Measurements from ENCODE around the gene PTBP3. TPM values are rescaled to one million over a fixed set of nuclear protein-coding genes. Genes with fewer than 3 reads are reported as not detected.
"Not testable (repeated sequence)": the region's sequence is repeated elsewhere in the genome, so short reads cannot be mapped to it uniquely, and the experiment has no call there.

The PTBP3 gene
- total RNA-seq, 1 experiment from 2014 or later = 23.2 TPM

DNA sequence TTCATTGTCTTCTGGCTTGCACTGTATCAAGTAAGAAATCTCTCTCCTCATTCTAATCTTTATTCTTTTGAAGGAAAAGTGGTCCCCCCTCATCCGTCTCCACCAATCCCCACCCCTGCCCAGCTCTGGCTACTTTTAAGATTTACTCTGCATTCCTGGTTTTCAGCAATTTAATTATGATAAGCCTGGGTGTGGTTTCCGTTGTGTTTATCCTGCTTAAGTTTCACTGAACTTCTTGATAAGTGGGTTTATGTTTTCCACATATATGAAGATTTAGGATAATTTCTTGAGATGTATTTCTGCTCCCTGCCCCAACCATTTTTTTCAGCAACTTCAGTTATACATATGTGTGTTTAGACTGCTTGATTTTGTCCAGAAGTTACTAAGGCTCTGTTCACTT, 46.5 kb downstream of the PTBP3 start:
- POLR2A ChIA-PET (ENCODE audit: unreplicated experiment) = no interaction called here
- Histone ChIP-seq H3K27me3 (ENCODE audit: low read length) (no peaks in the 10 kb centered on the region), H4K20me1 (ENCODE audit: low read length) (no peaks in the 10 kb centered on the region), H3K4me2 (ENCODE audit: low read length) (no peak overlapping the region), H3K4me3 (ENCODE audit: low read length) (no peak overlapping the region), H3K9ac (ENCODE audit: low read length) (no peak overlapping the region), H3K4me1 (ENCODE audit: insufficient read depth, low read length) (no peaks in the 10 kb centered on the region), H3F3A (ENCODE audit: low read length, unreplicated experiment) (no peaks in the 10 kb centered on the region), H3K27ac (ENCODE audit: low read length) (no peak overlapping the region), H3K9me2 (replicated peaks; ENCODE audit: low read length) (no peaks in the 10 kb centered on the region), H3K79me2 (ENCODE audit: low read length) (peaks cover 18% of the 10 kb centered on the region), H2AFZ (ENCODE audit: low read length) (no peak overlapping the region), H3K36me3 (ENCODE audit: low read depth, low read length) (peaks cover 24% of the 10 kb centered on the region), H3K9me3 (ENCODE audit: low read length) (no peaks in the 10 kb centered on the region)
- DNase-seq = no peak
- CTCF ChIA-PET = no interaction called here
- intact Hi-C loops (cut with micrococcal nuclease) = no loop called here
- ATAC-seq = no peak
- TF ChIP-seq EZH2 (IDR thresholded peaks at IDR 0.05; ENCODE audit: low read length, unreplicated experiment) (no peak), EZH2phosphoT487 (IDR thresholded peaks at IDR 0.05; ENCODE audit: borderline replicate concordance, low read length) (no peak)
- TF ChIP-seq, protein P1, sequence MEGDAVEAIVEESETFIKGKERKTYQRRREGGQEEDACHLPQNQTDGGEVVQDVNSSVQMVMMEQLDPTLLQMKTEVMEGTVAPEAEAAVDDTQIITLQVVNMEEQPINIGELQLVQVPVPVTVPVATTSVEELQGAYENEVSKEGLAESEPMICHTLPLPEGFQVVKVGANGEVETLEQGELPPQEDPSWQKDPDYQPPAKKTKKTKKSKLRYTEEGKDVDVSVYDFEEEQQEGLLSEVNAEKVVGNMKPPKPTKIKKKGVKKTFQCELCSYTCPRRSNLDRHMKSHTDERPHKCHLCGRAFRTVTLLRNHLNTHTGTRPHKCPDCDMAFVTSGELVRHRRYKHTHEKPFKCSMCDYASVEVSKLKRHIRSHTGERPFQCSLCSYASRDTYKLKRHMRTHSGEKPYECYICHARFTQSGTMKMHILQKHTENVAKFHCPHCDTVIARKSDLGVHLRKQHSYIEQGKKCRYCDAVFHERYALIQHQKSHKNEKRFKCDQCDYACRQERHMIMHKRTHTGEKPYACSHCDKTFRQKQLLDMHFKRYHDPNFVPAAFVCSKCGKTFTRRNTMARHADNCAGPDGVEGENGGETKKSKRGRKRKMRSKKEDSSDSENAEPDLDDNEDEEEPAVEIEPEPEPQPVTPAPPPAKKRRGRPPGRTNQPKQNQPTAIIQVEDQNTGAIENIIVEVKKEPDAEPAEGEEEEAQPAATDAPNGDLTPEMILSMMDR (conservative IDR thresholded peaks at IDR 0.05; ENCODE audit: low read depth, low read length) = no peak
- no TSS peak for BruUV-seq (replicated peaks)

DNA sequence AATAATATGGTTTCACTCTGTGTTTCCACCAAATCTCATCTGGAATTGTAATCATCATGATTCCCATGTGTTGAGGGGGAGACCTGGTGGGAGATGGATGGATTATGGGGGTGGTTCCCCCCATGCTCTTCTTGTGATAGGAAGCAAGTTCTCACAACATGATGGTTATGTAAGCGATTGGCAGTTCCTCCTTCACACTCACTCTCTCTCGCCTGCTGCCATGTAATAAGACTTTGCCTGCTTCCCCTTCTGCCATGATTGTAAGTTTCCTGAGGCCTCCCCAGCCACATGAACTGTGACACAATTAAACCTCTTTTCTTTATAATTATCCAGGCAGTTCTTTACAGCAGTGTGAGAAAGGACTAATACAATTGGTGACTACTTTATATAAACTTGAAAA, 48.4 kb downstream of the PTBP3 start:
- Histone ChIP-seq H3K79me2 (ENCODE audit: low read length) (0 out of 2 replicates have a peak, but pooled peaks cover 20% of the 10 kb centered on the region), H3K36me3 (ENCODE audit: low read depth, low read length) (peaks cover 24% of the 10 kb centered on the region)
- no peak for DNase-seq

DNA sequence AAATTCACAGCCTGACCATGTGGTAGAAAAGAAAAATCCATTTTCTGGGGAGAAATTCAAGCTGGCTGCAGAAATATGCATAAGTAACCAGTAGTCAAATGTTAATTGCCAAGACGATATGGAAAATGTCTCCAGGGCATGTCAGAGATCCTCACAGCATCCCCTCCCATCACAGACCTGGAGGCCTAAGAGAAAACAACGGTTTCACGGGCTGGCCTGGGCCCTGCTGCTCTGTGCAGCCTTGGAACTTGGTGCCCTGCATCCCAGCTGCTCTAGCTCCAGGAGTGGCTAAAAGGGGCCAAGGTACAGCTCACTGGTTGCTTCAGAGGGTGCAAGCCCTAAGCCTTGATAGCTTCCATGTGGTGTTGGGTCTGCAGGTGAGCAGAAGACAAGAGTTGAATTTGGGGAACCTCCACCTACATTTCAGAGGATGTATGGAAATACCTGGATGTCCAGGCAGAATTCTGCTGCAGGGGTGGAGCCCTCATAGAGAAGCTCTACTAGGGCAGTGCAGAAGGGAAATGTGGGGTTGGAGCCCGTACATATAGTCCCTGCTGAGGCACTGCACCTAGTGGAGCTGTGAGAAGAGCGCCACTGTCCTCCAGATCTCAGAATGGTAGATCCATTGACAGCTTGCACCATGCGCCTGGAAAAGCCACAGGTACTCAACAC, 49.7 kb downstream of the PTBP3 start:
- no peak overlapping the region for H3K4me3 ChIP-seq (ENCODE audit: low read length)
- intact Hi-C loops (cut with micrococcal nuclease) = no loop called here
- no peaks in the 10 kb centered on the region for H3F3A ChIP-seq (ENCODE audit: low read length, unreplicated experiment)
- no peak overlapping the region for H3K4me2 ChIP-seq (ENCODE audit: low read length)
- no peaks in the 10 kb centered on the region for H3K9me3 ChIP-seq (ENCODE audit: low read length)
- no peaks in the 10 kb centered on the region for H3K9me2 ChIP-seq (replicated peaks; ENCODE audit: low read length)
- POLR2A ChIA-PET (ENCODE audit: unreplicated experiment) = no interaction called here
- 0 out of 2 replicates have a peak, but pooled peaks cover 29% of the 10 kb centered on the region for H3K79me2 ChIP-seq (ENCODE audit: low read length)
- H3K9ac ChIP-seq (ENCODE audit: low read length) = no peak overlapping the region
- H3K36me3 ChIP-seq (ENCODE audit: low read depth, low read length) = peaks cover 24% of the 10 kb centered on the region
- CTCF ChIA-PET = no interaction called here
- H3K27me3 ChIP-seq (ENCODE audit: low read length) = no peaks in the 10 kb centered on the region
- no peak overlapping the region for H2AFZ ChIP-seq (ENCODE audit: low read length)
- H4K20me1 ChIP-seq (ENCODE audit: low read length) = no peaks in the 10 kb centered on the region
- TF ChIP-seq, protein P1 (conservative IDR thresholded peaks at IDR 0.05; ENCODE audit: low read depth, low read length) = no peak
- TF ChIP-seq EZH2phosphoT487 (IDR thresholded peaks at IDR 0.05; ENCODE audit: borderline replicate concordance, low read length) (no peak), EZH2 (IDR thresholded peaks at IDR 0.05; ENCODE audit: low read length, unreplicated experiment) (no peak)
- DNase-seq (no peak), ATAC-seq (no peak)
- no TSS peak for BruUV-seq (replicated peaks)
- no peaks in the 10 kb centered on the region for H3K4me1 ChIP-seq (ENCODE audit: insufficient read depth, low read length)
- no peak overlapping the region for H3K27ac ChIP-seq (ENCODE audit: low read length)

More for the DNA sequence above, 48.4 kb downstream of the PTBP3 start:
- Histone ChIP-seq H4K20me1 (ENCODE audit: low read length) (no peaks in the 10 kb centered on the region), H3K9me3 (ENCODE audit: low read length) (no peaks in the 10 kb centered on the region), H2AFZ (ENCODE audit: low read length) (no peak overlapping the region), H3K27me3 (ENCODE audit: low read length) (no peaks in the 10 kb centered on the region), H3K4me1 (ENCODE audit: insufficient read depth, low read length) (no peaks in the 10 kb centered on the region), H3K27ac (ENCODE audit: low read length) (no peak overlapping the region), H3K4me3 (ENCODE audit: low read length) (no peak overlapping the region), H3K9me2 (replicated peaks; ENCODE audit: low read length) (no peaks in the 10 kb centered on the region), H3F3A (ENCODE audit: low read length, unreplicated experiment) (no peaks in the 10 kb centered on the region), H3K9ac (ENCODE audit: low read length) (no peak overlapping the region), H3K4me2 (ENCODE audit: low read length) (no peak overlapping the region)
- ChIA-PET POLR2A (ENCODE audit: unreplicated experiment) (no interaction called here), CTCF (no interaction called here)
- intact Hi-C loops (cut with micrococcal nuclease) = no loop called here
- no peak for ATAC-seq
- no TSS peak for BruUV-seq (replicated peaks)
- no peak for TF ChIP-seq EZH2phosphoT487 (IDR thresholded peaks at IDR 0.05; ENCODE audit: borderline replicate concordance, low read length)
- TF ChIP-seq, protein P1 (conservative IDR thresholded peaks at IDR 0.05; ENCODE audit: low read depth, low read length) = no peak
- TF ChIP-seq EZH2 (IDR thresholded peaks at IDR 0.05; ENCODE audit: low read length, unreplicated experiment) = no peak

DNA sequence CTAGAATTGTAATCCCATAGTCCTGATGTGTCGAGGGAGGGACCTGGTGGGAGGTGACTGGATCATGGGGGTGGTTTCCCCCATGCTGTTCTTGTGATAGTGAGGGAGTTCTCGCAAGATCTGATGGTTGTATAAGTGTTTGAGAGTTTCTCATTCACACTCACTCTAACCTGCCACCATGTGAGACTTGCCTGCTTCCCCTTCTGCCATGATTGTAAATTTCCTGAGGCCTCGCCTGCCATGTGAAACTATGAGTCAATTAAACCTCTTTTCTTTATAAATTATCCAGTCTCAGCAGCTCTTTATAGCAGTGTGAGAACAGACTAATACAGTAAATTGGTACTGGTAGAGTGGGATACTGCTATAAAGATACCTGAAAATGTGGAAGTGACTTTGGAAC, 50.6 kb downstream of the PTBP3 start:
- CTCF ChIA-PET = not testable (repeated sequence)

More for the DNA sequence above, 50.6 kb downstream of the PTBP3 start:
- intact Hi-C loops (cut with micrococcal nuclease); H3K4me2 ChIP-seq (ENCODE audit: low read length); POLR2A ChIA-PET (ENCODE audit: unreplicated experiment); H3K9me2 ChIP-seq (replicated peaks; ENCODE audit: low read length); H3K4me1 ChIP-seq (ENCODE audit: insufficient read depth, low read length); H3K9ac ChIP-seq (ENCODE audit: low read length); H3K27ac ChIP-seq (ENCODE audit: low read length); H3K9me3 ChIP-seq (ENCODE audit: low read length); H2AFZ ChIP-seq (ENCODE audit: low read length); DNase-seq; H3K27me3 ChIP-seq (ENCODE audit: low read length); H3K4me3 ChIP-seq (ENCODE audit: low read length); H4K20me1 ChIP-seq (ENCODE audit: low read length); BruUV-seq (replicated peaks); H3F3A ChIP-seq (ENCODE audit: low read length, unreplicated experiment); ATAC-seq: not testable (repeated sequence)
- Histone ChIP-seq H3K79me2 (ENCODE audit: low read length) (peaks cover 31% of the 10 kb centered on the region), H3K36me3 (ENCODE audit: low read depth, low read length) (peaks cover 24% of the 10 kb centered on the region)

Data from PC-3 (cell line).